HG02678 (cell line): ENCODE data around the gene NUDT15.

Experiments
- ATAC-seq: cut with Tn5 transposase; IDR thresholded peaks from one replicate; pipeline ENCODE4 v1.9.1; 2021; ENCODE audit warnings: mild to moderate bottlenecking, moderate library complexity; ENCODE audit not compliant: unreplicated experiment

The NUDT15 gene

DNA sequence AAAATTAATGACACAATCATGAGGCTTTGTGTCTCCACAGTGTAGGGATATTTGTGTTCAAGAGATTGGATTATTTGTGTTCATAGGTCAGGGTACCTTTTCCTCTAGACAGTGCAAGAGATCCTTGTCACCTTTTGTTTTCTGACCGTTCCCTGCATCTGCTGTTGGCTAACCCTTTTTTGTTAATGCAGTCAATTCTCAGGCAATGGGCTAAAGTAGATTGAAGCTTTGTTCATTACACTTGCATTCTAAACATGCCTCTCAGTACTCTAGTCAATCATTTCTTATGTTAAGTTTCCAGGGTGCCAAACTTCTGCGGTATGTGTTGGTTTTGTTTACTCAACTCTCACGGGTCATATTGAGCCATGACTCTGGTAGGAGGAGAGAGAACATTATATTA lies 59.1 kb downstream of the NUDT15 start:
- ATAC-seq, result no peak
